Endodermal cell (in vitro differentiated cells): ENCODE data around the gene ZNF213. TPM values are rescaled to one million over a fixed set of nuclear protein-coding genes. Genes with fewer than 3 reads are reported as not detected.

ENCODE experiments used
- DNase-seq: peaks from one replicate; pipeline ENCODE4 v3.0.0-alpha.2; 2017
- H3K27ac ChIP-seq: 2 replicates; pipeline ENCODE4 v1.5.1; 2013; ENCODE audit warnings: mild to moderate bottlenecking, low read depth, low read length, moderate library complexity
- H3K27me3 ChIP-seq: 2 replicates; pipeline ENCODE4 v1.6.1; 2013; ENCODE audit warnings: mild to moderate bottlenecking, low read length, moderate library complexity; ENCODE audit not compliant: insufficient read depth, control insufficient read depth, poor library complexity, severe bottlenecking
- H3K36me3 ChIP-seq: 2 replicates; pipeline ENCODE4 v1.7.0; 2013; ENCODE audit warnings: mild to moderate bottlenecking, low read length, moderate library complexity; ENCODE audit not compliant: control insufficient read depth, insufficient read depth
- H3K4me1 ChIP-seq: one replicate; pipeline ENCODE4 v1.7.0; 2013; ENCODE audit warnings: low read length; ENCODE audit not compliant: control insufficient read depth, insufficient read depth
- H3K4me3 ChIP-seq: 2 replicates; pipeline ENCODE4 v1.5.1; 2013; ENCODE audit warnings: mild to moderate bottlenecking, low read length, moderate library complexity
- H3K9ac ChIP-seq: 2 replicates; pipeline ENCODE4 v1.6.1; 2013; ENCODE audit warnings: mild to moderate bottlenecking, low read length, moderate library complexity; ENCODE audit not compliant: poor library complexity, severe bottlenecking; ENCODE audit errors: extremely low read depth
- H3K9me3 ChIP-seq: 2 replicates; pipeline ENCODE4 v1.6.1; 2013; ENCODE audit warnings: mild to moderate bottlenecking, low read length, moderate library complexity; ENCODE audit not compliant: control insufficient read depth
- H3K27ac Mint-ChIP-seq: 2 replicates; pipeline ENCODE4 v1.8.0; 2020; ENCODE audit warnings: mixed read lengths
- H3K27me3 Mint-ChIP-seq: 2 replicates; pipeline ENCODE4 v1.8.0; 2021; ENCODE audit warnings: mild to moderate bottlenecking, mixed read lengths; ENCODE audit not compliant: insufficient read depth
- H3K36me3 Mint-ChIP-seq: 2 replicates; pipeline ENCODE4 v1.8.0; 2020; ENCODE audit warnings: low read depth, mixed read lengths
- H3K4me1 Mint-ChIP-seq: 2 replicates; pipeline ENCODE4 v1.8.0; 2020; ENCODE audit warnings: mixed read lengths
- H3K4me3 Mint-ChIP-seq: 2 replicates; pipeline ENCODE4 v1.8.0; 2020; ENCODE audit warnings: mild to moderate bottlenecking, moderate library complexity, mixed read lengths
- H3K9me3 Mint-ChIP-seq: 2 replicates; pipeline ENCODE4 v1.8.0; 2020; ENCODE audit warnings: mild to moderate bottlenecking, mixed read lengths
- CTCF ChIP-seq: fragments of 200-600 bp; sonication (generic); conservative IDR thresholded peaks from 2 replicates; pipeline ENCODE4 v1.5.0; 2021; ENCODE audit warnings: antibody characterized with exemption, mild to moderate bottlenecking
- WGBS, 2 experiments: methylation state at CpG; one replicate each; pipeline versions ENCODE4 v1.1.5 to v1.1.7; 2013; ENCODE audit warnings: missing lambda C conversion rate in 2 of 2, mixed read lengths in 1 of 2; ENCODE audit not compliant: insufficient coverage in 1 of 2, insufficient read length in 1 of 2; 5-methylcytosine and 5-hydroxymethylcytosine counted together
- total RNA-seq, 2 donors: library from RNA; stranded (reverse); fragmentation: NEBNext Ultra II Directional in 1 of 2; extraction: Animal tissue kit (Norgen Biotek cat#: 25700) in 1 of 2; gene quantifications; 2 replicates in 1 of 2; 3 replicates in 1 of 2; pipeline ENCODE4 v1.2.1, GENCODE V29; 2021

Gene ZNF213
- total RNA-seq, 2 donors from 2014 or later, result 5.1 to 6.3 TPM

GRCh38 chr16:3113765-3114479, 20.9 kb upstream of the ZNF213 start:
- H3K9me3 Mint-ChIP-seq, result no peaks in the 10 kb centered on the region
- H3K4me1 ChIP-seq, result peaks cover 8% of the 10 kb centered on the region
- peaks cover 18% of the 10 kb centered on the region for H3K4me1 Mint-ChIP-seq
- peak overlapping the region; percentile 95 for H3K4me3 ChIP-seq
- DNase-seq, result no peak
- H3K36me3 Mint-ChIP-seq, result peaks cover 26% of the 10 kb centered on the region
- peak overlapping the region; percentile 61 for H3K27ac Mint-ChIP-seq
- peaks cover 20% of the 10 kb centered on the region for H3K36me3 ChIP-seq
- no peaks in the 10 kb centered on the region for H3K27me3 ChIP-seq
- WGBS, 2 experiments, result 84 to 89% methylated on average over 9 to 17 of the region's 17 CpGs
- H3K27ac ChIP-seq, result no peak overlapping the region
- no peaks in the 10 kb centered on the region for H3K9me3 ChIP-seq
- H3K9ac ChIP-seq, result no peak overlapping the region
- H3K4me3 Mint-ChIP-seq, result peak overlapping the region; percentile 82
- TF ChIP-seq CTCF, result no peak
- peaks cover 4% of the 10 kb centered on the region for H3K27me3 Mint-ChIP-seq

GRCh38 chr16:3115003-3115402, 19.8 kb upstream of the ZNF213 start:
- WGBS, 2 experiments, result 97 to 100% methylated on average over 3 to 12 of the region's 12 CpGs
- Histone ChIP-seq H3K4me1 (peaks cover 8% of the 10 kb centered on the region), H3K4me3 (no peak overlapping the region), H3K27me3 (no peaks in the 10 kb centered on the region), H3K9me3 (no peaks in the 10 kb centered on the region), H3K36me3 (peaks cover 20% of the 10 kb centered on the region), H3K27ac (no peak overlapping the region), H3K9ac (no peak overlapping the region)
- Mint-ChIP-seq H3K9me3 (no peaks in the 10 kb centered on the region), H3K4me3 (peak overlapping the region; percentile 82), H3K27ac (no peak overlapping the region), H3K4me1 (peaks cover 18% of the 10 kb centered on the region), H3K27me3 (peaks cover 2% of the 10 kb centered on the region), H3K36me3 (peaks cover 32% of the 10 kb centered on the region)
- DNase-seq, result peak; percentile 47
- no peak for TF ChIP-seq CTCF

- Mint-ChIP-seq H3K27ac (no peak overlapping the region), H3K36me3 (peaks cover 33% of the 10 kb centered on the region), H3K27me3 (no peaks in the 10 kb centered on the region), H3K4me3 (no peak overlapping the region), H3K4me1 (peaks cover 18% of the 10 kb centered on the region), H3K9me3 (no peaks in the 10 kb centered on the region)
- TF ChIP-seq CTCF, result peak; percentile 55
- Histone ChIP-seq H3K36me3 (peaks cover 20% of the 10 kb centered on the region), H3K9me3 (no peaks in the 10 kb centered on the region), H3K27ac (no peak overlapping the region), H3K27me3 (no peaks in the 10 kb centered on the region), H3K4me1 (peaks cover 8% of the 10 kb centered on the region), H3K9ac (no peak overlapping the region), H3K4me3 (no peak overlapping the region)
- peak; percentile 81 for DNase-seq
- WGBS, 2 experiments, result 75 to 92% methylated on average over 7 to 13 of the region's 14 CpGs
Measured at GRCh38 chr16:3115561-3115960, 19.3 kb upstream of the ZNF213 start.
